ENCODE data around the gene CCDC124.
"Not testable (repeated sequence)": the region's sequence is repeated elsewhere in the genome, so short reads cannot be mapped to it uniquely, and the experiment has no call there.

CCDC124 gene

GRCh38 chr19:17957149-17957849 lies 24.5 kb downstream of the CCDC124 start:
- DNase-seq, result no peak

DNA sequence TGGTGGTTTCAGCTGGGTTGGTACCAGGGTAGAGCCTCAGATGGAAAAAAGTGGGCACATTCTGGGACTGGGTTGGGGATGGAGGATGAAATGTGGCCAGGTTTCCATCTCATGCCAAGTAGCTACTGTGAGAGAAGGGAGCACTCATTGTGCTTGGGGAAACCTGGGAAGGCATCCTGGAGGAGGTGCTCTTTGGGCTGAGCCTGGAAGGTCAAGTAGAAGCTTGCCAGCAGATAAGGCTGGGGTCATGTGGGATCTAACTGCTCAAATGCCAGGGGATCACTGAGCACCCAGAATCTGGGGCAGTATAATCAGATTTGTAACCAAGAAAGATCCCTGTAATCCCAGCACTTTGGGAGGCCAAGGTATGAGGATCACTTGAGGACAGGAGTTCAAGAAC lies 25.1 kb downstream of the CCDC124 start:
- no peak for DNase-seq

DNA sequence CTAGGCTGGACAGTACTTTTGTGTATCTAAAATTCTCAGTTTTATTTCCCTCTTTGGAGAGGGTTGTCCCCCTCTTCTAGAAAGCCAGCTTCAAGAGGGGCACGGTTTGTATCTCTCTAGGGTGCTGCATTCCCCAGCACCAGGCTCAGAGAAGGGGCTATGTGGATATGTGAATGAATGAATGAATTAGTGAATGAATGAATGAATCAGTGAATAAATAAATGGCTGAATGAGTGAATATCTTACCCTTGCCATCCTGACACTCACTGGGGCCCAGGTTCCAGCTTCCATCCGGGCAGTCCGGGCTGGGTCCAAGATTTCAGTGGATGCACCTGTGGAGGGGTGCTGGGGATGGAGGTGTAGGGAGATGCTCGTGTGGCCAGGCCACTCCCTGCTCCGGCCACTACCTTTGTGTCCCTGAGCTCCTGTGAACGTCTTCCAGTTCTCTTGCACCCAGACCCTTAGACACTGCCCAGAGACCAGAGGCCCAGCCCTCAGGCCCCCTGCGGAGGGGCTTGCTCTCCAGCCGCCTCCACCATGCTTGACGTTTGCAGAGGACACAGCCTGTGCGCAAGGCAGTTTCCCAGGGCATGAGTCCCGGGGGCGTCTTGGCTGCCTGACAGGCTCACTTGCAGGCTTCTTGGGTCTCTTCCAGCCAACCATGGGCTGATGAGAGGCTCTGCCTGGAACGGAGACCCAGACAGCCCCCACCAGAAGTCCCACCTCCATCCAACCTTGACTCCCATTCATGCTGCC lies 31.3 kb downstream of the CCDC124 start:
- no peak for DNase-seq

- no peak for DNase-seq
These were observed 32.7 kb downstream of the CCDC124 start for GRCh38 chr19:17965370-17966128.

DNA sequence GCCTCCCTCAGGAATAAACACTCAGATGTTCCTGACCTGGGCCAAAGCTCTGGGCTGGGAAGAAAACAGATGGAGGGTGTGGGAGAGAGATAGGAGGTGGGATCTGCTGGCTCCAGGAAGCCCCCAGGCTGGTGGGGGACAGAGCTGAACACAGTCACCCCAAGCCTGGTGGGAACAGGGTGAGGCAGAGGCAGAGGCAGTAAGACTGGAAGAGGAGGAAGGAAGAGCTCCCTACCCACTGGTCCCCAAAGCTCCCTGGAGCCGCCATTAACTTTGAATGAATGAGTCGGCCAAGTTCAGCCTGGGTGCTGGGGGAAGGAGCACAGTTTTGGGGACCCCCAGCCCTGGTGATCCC lies 33.3 kb downstream of the CCDC124 start:
- no peak for DNase-seq

DNA sequence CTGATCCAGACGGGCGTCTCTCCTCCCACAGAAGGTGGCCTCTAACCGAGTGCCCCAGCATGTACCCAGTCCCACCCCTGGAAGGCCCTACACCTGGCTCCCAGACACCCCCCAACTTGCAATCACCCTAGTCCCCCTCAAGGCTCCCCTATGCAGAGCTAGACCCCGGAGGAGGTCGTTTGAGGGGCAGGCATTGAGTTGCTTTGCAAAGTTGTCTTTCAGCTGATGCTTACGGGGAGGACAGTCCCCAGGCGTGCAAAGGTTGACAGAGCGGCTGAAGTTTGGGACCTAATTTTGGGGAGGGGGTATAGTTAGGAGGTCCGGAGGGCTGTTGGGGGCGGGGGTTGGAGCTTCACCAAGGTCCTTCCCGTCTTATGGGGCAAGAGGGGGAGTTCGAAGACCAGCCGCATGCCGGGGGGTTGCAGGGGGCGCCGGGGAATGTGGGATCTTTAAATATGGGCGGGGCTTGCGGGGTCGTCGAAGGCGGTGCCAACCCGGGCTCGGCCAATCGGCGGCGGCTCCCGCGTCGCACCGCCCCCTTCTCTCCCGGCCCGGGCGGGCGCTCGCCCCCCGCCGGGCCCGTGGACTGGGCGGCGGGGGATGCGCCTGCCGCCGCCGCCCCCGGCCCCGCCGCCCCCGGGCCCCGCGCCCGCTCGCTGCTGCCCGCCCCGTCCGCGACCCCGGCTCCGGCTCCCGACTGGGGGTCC lies 33.9 kb downstream of the CCDC124 start, which contains the start of gene KCNN1:
KCNN1 (plus strand) TSS at position 558 of the 707 bp plus-strand sequence. CDS start 6,782 bp downstream, outside the sequence.
- no peak for DNase-seq

DNA sequence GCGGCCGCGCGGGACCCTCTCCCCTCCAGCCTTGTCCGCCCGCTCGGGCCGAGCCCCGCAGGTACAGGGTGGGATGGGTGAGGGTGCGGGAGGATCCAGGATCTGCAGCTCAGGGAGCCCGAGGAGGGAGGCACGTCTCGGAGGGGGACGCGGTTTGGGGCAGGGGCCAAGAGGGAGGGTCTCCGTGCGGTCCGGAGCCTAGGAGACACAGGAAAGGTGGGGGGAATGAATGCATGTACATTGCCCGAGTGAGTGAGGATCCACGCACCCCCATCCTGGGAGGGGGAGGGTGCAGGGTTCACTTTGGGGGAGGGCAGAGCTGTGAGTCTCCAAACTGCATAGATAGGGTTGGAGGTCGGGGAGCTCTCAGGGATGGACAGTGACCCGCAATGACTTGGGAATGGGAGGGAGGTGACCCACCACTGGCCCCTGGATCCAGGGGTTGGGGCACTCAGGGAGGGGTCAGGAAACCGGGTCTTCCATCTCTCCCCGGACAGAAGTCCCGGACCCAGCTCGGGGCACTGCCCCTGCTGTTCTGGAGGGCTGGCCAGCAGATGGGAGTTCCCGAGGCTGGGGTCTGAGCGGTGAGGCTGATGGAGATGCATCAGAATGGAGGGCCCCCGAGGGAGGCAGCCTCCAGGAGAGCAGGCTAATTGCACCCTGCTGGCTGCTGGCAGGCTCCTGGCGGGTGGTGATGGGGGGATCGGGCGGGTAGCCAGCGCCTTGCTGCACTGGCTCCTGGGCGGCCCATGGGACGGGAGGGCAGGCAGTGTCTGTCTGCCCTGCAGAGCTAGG lies 34.6 kb downstream of the CCDC124 start:
- DNase-seq, result no peak

GRCh38 chr19:17968362-17968761 lies 35.5 kb downstream of the CCDC124 start:
- DNase-seq, result no peak

- no peak for DNase-seq
These were observed 36.4 kb downstream of the CCDC124 start for GRCh38 chr19:17969096-17969792.

DNA sequence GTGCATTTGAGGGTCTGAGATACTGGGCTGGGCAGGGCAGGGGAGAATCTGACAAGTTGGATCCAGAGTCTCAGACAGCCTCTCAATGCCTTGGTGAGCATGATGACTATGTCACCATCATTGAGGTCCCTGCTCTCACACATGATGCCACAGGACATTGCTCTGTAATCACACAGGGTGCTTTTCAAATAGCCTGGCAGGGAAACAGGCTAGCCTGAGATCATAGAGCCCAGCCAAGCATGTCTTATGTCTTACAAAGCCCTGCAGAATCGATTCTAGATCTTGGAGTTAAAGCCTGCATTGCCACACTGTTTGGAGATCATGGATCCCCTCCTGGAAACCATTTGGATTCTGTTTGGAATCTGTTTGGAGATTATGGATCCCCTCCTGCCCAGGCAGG lies 39.4 kb downstream of the CCDC124 start:
- DNase-seq, result no peak

- DNase-seq, result no peak
These were observed 40.9 kb downstream of the CCDC124 start for GRCh38 chr19:17973759-17974158.

GRCh38 chr19:17974551-17974950 lies 41.7 kb downstream of the CCDC124 start:
- DNase-seq, result no peak

DNA sequence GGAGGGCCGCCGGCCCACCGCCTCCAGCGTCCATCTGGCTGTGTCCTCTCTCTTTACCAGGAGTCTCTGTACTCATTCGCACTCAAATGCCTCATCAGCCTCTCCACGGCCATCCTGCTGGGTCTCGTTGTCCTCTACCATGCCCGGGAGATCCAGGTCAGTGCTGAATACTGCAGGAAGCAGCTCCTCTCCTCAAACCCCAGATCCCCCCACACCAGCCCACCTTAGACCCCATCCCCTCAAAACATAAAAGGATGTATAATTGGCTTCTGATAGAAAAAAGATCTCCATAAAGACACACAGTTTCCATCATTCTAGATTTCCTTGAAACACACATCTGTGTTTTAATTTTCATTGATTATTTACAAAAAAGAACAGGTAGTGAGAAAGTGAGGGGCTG lies 42.2 kb downstream of the CCDC124 start:
- no peak for DNase-seq

DNA sequence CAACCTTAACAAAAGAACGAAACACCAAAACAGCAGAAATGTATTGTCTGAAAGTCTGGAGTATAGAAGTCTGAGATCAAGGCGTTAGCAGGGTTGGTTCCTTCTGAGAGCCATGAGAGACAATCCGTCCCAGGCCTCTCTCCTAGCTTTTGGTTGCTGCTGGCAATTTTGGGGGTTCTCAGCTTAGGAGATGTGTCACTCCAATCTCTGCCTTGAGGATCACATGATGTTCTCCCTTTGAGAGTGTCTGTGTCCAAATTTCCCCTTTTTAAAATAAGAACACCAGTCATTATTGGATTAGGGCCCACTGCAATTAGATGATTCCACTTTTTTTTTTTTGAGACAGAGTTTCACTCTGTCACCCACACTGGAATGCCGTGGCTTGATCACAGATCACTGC lies 44.2 kb downstream of the CCDC124 start:
- no peak for DNase-seq

GRCh38 chr19:17977488-17977887 lies 44.7 kb downstream of the CCDC124 start:
- DNase-seq, result no peak

DNA sequence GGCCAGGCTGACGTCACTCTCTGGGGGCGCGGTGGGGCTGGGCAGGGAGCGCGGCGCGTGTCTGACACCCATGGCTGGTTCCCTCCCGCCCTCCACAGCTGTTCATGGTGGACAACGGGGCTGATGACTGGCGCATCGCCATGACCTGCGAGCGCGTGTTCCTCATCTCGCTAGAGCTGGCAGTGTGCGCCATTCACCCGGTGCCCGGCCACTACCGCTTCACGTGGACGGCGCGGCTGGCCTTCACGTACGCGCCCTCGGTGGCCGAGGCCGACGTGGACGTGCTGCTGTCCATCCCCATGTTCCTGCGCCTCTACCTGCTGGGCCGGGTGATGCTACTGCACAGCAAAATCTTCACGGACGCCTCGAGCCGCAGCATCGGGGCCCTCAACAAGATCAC lies 48.8 kb downstream of the CCDC124 start:
- DNase-seq, result no peak

DNA sequence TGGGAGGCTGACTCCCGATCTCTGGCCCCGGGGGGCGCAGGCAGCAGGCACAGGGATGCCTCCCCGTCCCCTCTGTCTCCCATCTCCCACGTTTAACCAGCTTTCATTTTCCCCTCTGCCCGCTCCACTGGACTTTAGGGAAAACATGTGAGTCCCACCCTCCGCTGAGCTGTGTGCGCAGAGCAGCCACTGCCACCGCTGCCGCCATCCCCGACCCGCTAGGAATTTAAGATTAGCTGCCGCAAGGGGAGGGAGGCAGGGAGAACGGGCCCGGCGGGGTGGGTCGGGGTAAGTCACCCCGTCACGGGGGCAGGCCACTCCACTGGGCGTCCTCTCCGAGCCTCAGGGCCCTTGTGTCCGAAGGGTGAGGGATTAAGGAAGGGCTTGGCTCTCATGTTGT lies 49.6 kb downstream of the CCDC124 start:
- no peak for DNase-seq

DNA sequence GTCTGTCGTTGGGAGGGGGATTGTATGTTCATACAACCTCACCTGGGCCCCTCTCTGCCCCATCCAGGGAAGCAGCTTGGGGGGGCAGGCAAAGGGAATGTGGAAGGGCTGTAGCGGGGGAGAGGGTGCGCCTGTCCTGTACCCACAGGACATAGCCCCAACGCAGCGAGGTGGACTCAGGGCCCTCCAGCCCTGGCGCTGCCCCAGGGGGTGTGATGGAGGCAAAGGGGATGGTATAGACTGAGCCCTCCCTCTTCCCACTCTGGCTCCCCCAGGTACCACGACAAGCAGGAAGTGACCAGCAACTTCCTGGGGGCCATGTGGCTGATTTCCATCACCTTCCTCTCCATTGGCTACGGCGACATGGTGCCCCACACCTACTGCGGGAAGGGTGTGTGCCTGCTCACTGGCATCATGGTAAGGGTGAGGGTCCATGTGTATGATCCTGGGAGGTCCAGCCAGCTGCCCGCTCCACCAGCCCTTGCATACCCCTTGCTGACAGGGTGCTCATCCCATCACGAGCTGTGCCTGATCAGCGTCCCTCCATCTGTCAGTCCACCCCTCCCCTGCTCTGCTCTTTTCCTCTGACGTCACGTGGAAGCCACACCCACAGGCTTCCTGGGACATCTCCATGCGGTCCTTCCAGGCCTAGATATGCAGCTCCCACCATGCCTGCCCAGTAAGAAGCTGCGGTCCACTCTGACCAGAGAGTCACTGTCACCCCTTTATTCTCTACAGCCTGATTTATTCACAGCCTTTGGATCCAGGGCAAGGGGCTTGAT lies 52.4 kb downstream of the CCDC124 start:
- no peak for DNase-seq

DNA sequence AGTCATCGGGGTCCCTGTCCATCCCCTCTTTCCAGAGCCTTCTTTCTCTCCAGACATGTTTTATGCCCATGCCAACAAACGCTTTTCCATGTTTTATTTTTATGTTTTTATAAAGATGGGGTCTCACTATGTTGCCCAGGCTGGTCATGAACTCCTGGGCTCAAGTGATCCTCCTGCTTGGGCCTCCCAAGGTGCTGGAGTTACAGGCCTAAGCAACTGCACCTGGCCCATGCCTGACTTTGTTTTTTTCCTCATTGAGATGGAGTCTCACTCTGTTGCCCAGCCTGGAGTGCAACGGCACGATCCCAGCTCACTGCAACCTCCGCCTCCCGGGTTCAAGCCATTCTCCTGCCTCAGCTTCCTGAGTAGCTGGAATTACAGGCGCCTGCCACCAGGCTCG lies 53.8 kb downstream of the CCDC124 start:
- not testable (repeated sequence) for DNase-seq

- DNase-seq, result no peak
These were observed 55.3 kb downstream of the CCDC124 start for GRCh38 chr19:17988161-17988560.

Measured in SHP77 treated with DMSO at 0.1 percent for 48 hours (cell line).